Nephron progenitor cell (in vitro differentiated cells): ENCODE results near the gene BAIAP2L1.
A peak's percentile ranks its signal among the peaks of the same experiment; 100 is the strongest.

Source experiments
- DNase-seq: peaks from one replicate; pipeline ENCODE4 v3.0.0; 2021
- H3K27ac Mint-ChIP-seq: 2 replicates; pipeline ENCODE4 v1.8.0; 2021; ENCODE audit warnings: mild to moderate bottlenecking, moderate library complexity, mixed read lengths
- H3K27me3 Mint-ChIP-seq: 2 replicates; pipeline ENCODE4 v1.8.0; 2021; ENCODE audit warnings: mild to moderate bottlenecking, low read depth, mixed read lengths; ENCODE audit not compliant: poor library complexity
- H3K36me3 Mint-ChIP-seq: 2 replicates; pipeline ENCODE4 v1.8.0; 2021; ENCODE audit warnings: low read depth, mixed read lengths
- H3K4me1 Mint-ChIP-seq: 2 replicates; pipeline ENCODE4 v1.8.0; 2021; ENCODE audit warnings: mixed read lengths
- H3K4me3 Mint-ChIP-seq: 2 replicates; pipeline ENCODE4 v1.8.0; 2021; ENCODE audit warnings: mild to moderate bottlenecking, moderate library complexity, mixed read lengths
- H3K9me3 Mint-ChIP-seq: 2 replicates; pipeline ENCODE4 v1.8.0; 2021; ENCODE audit warnings: mild to moderate bottlenecking, moderate library complexity, mixed read lengths
- TF ChIP-seq, protein P1 (sequence below): fragments of 200-600 bp; sonication (generic); IDR thresholded peaks from 2 replicates; pipeline ENCODE4 v1.5.0; 2021; ENCODE audit warnings: antibody characterized with exemption

BAIAP2L1 gene

DNA sequence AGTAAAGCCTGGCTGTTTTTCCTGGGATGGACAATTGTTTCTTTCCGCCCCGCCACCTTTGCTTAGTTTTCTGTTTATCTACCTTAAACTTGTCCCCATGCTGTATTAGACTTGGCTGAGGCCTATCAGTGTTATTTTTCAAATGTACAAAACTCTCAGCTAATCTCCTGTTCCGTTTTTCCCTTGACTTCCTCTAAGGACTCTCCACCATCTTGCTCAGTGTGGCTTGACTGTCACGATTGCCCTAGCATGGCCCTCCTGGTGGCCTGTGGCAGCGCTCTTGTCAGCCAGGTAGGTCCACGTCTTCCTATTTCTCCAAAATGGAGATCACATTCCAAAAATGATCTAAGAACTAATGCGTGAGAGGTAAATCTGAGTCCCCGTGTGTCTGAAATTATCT lies 36.7 kb downstream of the BAIAP2L1 start:
- Mint-ChIP-seq H3K27ac (no peak overlapping the region), H3K4me1 (peaks cover 7% of the 10 kb centered on the region), H3K36me3 (peaks cover 24% of the 10 kb centered on the region), H3K9me3 (peaks cover 3% of the 10 kb centered on the region), H3K4me3 (no peak overlapping the region), H3K27me3 (peaks cover 5% of the 10 kb centered on the region)
- TF ChIP-seq, protein P1, sequence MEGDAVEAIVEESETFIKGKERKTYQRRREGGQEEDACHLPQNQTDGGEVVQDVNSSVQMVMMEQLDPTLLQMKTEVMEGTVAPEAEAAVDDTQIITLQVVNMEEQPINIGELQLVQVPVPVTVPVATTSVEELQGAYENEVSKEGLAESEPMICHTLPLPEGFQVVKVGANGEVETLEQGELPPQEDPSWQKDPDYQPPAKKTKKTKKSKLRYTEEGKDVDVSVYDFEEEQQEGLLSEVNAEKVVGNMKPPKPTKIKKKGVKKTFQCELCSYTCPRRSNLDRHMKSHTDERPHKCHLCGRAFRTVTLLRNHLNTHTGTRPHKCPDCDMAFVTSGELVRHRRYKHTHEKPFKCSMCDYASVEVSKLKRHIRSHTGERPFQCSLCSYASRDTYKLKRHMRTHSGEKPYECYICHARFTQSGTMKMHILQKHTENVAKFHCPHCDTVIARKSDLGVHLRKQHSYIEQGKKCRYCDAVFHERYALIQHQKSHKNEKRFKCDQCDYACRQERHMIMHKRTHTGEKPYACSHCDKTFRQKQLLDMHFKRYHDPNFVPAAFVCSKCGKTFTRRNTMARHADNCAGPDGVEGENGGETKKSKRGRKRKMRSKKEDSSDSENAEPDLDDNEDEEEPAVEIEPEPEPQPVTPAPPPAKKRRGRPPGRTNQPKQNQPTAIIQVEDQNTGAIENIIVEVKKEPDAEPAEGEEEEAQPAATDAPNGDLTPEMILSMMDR: no peak
- DNase-seq: no peak

DNA sequence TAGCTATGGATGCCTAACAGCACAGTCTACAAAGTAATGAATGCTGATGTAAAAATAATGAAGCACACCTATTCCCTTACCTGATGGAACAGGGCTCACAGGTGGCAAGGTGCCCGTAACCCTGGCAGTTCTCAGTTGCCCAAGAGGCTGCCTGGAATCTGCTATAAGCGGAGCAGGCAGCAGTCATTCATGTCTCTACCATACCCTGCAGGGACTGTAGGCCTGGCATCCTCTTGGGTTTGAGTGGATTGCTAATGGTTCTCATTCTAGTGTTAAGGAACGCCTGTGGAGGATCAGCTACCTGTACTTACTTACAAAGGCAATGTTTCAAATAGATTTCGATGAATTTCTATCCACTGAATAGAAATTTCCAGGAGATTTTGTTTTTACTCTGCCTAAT lies 38.4 kb downstream of the BAIAP2L1 start:
- Mint-ChIP-seq H3K4me3 (no peak overlapping the region), H3K4me1 (peaks cover 7% of the 10 kb centered on the region), H3K36me3 (peaks cover 22% of the 10 kb centered on the region), H3K9me3 (peaks cover 3% of the 10 kb centered on the region), H3K27me3 (peaks cover 3% of the 10 kb centered on the region), H3K27ac (no peak overlapping the region)
- TF ChIP-seq, protein P1: no peak
- no peak for DNase-seq

DNA sequence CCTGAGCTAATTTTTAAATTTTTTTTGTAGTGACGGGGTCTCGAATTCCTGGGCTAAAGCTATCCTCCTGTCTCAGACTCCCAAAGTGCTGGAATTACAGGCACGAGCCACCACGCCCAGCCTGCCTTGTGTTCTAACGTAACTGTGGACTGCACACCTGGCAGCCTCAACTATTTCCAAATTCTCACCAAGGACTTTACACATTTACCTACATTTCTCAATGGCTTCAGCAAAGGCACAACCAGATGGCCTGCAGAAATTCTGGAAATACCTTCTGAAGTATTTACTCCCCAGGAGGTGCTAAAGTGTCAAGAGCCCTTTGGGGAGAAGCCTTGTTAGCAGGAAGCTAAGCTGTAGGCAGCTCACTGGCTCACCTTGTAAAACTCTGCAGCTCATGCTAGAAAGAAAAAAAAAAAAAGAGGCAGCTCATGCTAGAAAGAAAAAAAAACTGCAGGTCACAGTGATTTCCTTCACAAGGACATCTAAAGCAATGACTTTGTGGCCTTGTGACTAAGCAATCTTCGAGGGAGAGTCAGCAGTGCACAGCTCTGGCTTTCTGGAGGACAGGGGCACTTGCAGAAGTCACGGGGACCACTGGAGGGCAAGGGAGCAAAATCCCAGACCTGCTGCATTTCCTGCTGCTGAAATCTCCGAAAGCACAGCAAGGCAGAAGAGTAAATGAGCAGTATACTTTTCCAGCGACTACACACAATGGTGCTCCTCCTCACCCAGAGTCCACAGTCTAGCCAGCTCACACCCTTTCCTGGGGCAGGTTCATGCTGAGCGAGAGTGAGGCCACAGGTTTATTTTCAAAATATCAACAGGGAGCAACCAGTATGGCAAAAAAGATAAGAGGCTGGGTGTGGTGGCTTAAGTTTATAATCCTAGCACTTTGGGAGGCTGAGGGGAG lies 40.4 kb downstream of the BAIAP2L1 start:
- TF ChIP-seq, protein P1: no peak
- Mint-ChIP-seq H3K27ac (peak overlapping the region; percentile 93), H3K36me3 (peaks cover 11% of the 10 kb centered on the region)

DNA sequence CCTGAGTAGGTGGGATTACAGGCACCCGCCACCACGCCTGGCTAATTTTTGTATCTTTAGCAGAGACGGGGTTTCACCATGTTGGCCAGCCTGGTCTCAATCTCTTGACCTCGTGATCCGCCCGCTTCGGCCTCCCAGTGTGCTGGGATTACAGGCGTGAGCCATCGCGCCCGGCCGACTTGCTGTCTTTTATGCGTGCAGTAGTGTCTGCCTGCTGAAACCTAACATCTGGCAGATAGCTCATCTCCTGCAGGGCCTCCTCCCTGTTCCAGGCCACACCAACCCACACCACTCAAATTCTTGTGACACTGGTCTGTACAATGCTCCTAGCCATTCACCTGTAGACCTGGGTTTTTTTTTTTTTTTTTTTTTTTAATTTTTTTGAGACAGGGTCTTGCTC lies 41.5 kb downstream of the BAIAP2L1 start:
- Mint-ChIP-seq H3K27ac (peak overlapping the region; percentile 45), H3K27me3 (peaks cover 3% of the 10 kb centered on the region), H3K4me3 (no peak overlapping the region), H3K9me3 (no peaks in the 10 kb centered on the region), H3K36me3 (peaks cover 19% of the 10 kb centered on the region), H3K4me1 (peaks cover 14% of the 10 kb centered on the region)
- no peak for DNase-seq
- TF ChIP-seq, protein P1: no peak

More for the DNA sequence above, 40.4 kb downstream of the BAIAP2L1 start:
- DNase-seq: no peak
- H3K27me3 Mint-ChIP-seq: peaks cover 3% of the 10 kb centered on the region
- H3K9me3 Mint-ChIP-seq: no peaks in the 10 kb centered on the region
- peaks cover 7% of the 10 kb centered on the region for H3K4me1 Mint-ChIP-seq
- H3K4me3 Mint-ChIP-seq: no peak overlapping the region

DNA sequence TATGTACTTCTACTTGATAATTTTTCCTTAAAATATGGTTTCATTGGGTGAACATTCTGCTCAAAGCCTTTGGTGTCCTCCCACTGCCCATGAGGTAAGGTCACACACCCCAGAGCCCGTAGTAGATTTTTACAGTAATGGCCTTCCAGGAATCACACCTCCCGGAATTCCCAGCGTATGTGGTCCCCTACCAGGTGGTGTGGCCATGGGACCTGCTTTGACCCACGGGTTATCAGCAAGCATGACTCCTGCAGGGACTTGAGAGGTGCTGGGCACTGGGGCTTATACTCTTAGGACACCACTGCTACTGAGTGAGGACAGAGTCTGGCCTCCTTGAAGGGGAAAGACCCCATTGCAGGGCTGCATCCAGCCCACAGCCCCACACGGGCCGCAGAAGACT lies 42.2 kb downstream of the BAIAP2L1 start:
- Mint-ChIP-seq H3K4me3 (no peak overlapping the region), H3K27ac (no peak overlapping the region), H3K4me1 (peaks cover 20% of the 10 kb centered on the region), H3K36me3 (peaks cover 24% of the 10 kb centered on the region), H3K27me3 (peaks cover 3% of the 10 kb centered on the region), H3K9me3 (no peaks in the 10 kb centered on the region)
- no peak for DNase-seq
- TF ChIP-seq, protein P1: no peak

DNA sequence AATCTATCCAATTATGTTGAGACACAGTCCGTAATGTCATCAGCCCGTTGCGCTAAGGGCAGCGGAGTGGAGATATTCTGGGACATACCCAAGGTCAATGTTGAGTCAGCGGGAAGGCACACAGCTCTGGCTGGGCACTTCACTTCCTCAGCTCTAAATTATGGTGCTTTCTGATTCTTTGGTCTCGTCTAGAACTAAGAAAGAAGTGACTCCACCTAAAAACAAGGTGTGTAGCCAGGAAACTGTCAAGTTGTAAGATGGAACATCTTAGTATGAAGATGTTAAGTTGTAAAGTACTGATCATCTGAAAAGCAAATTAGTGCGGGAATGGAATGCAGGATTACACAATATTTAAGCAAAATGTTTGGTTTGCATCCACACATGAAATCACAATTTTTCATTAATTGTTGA lies 43.1 kb downstream of the BAIAP2L1 start:
- no peak for DNase-seq
- H3K36me3 Mint-ChIP-seq: peaks cover 27% of the 10 kb centered on the region
- H3K27me3 Mint-ChIP-seq: peaks cover 3% of the 10 kb centered on the region
- H3K9me3 Mint-ChIP-seq: no peaks in the 10 kb centered on the region
- no peak overlapping the region for H3K27ac Mint-ChIP-seq
- no peak overlapping the region for H3K4me3 Mint-ChIP-seq
- TF ChIP-seq, protein P1: no peak
- H3K4me1 Mint-ChIP-seq: peaks cover 20% of the 10 kb centered on the region
